Prostate gland (tissue), 2 donors: ENCODE data around the gene BCAM. TPM values are rescaled to one million over a fixed set of nuclear protein-coding genes. Genes with fewer than 3 reads are reported as not detected.

Source experiments
- DNase-seq: peaks from one replicate; pipeline ENCODE4 v3.0.0-alpha.2; 2019; ENCODE audit warnings: low spot score
- H3K27ac ChIP-seq, 2 donors: fragments of 200-600 bp; sonication (generic); 2 replicates each; pipeline ENCODE4 v1.5.1; 2017 to 2019
- H3K27me3 ChIP-seq: fragments of 200-600 bp; sonication (generic); replicated peaks from 2 replicates; pipeline ENCODE4 v1.5.1; 2019; ENCODE audit not compliant: insufficient read depth
- H3K36me3 ChIP-seq, 2 donors: fragments of 200-600 bp; sonication (generic); 1 replicate in 1 of 2; 2 replicates in 1 of 2; pipeline versions ENCODE4 v1.5.1 to v1.8.1; 2017 to 2019
- H3K4me1 ChIP-seq: fragments of 200-600 bp; sonication (generic); replicated peaks from 2 replicates; pipeline ENCODE4 v1.5.1; 2019
- H3K4me3 ChIP-seq, 2 donors: fragments of 200-600 bp; sonication (generic); 2 replicates each; pipeline ENCODE4 v1.5.1; 2017 to 2019
- H3K9me3 ChIP-seq: fragments of 200-600 bp; sonication (generic); 2 replicates; pipeline ENCODE4 v1.5.1; 2017
- CTCF ChIP-seq, 4 experiments: fragments of 200-600 bp in 2 of 4; fragments of 450-650 bp in 2 of 4; sonication (generic) in 2 of 4; IDR thresholded peaks; 1 replicate in 3 of 4; 2 replicates in 1 of 4; pipeline ENCODE4 v1.5.1; 2016 to 2019; ENCODE audit warnings: antibody characterized with exemption in 4 of 4, mild to moderate bottlenecking in 2 of 4, moderate library complexity in 2 of 4
- POLR2A ChIP-seq: fragments of 450-650 bp; IDR thresholded peaks from one replicate; pipeline ENCODE4 v1.6.1; 2016; ENCODE audit warnings: antibody characterized with exemption, mild to moderate bottlenecking
- POLR2AphosphoS5 ChIP-seq: sonication (generic); formaldehyde crosslinking; IDR thresholded peaks from one replicate; pipeline ENCODE4 v1.6.1; 2017; ENCODE audit warnings: antibody characterized with exemption
- WGBS: methylation state at CpG from one replicate; pipeline ENCODE4 v1.1.5; 2018; 5-methylcytosine and 5-hydroxymethylcytosine counted together
- intact Hi-C: fragments of 100-400 bp; cut with DNase I; formaldehyde crosslinking; loops from one replicate; pipeline ENCODE4 v1.14.2; 2022
- total RNA-seq, 2 donors: library from RNA; depleted of rRNA; stranded (reverse); fragments of >200 nt; gene quantifications; one replicate each; pipeline ENCODE4 v1.1.0, GENCODE V29; 2016

Gene BCAM
- total RNA-seq, 2 donors from 2014 or later = 258 to 501 TPM

- intact Hi-C loops = no loop called here
Observed at GRCh38 chr19:44863990-44864389, 55.1 kb downstream of the BCAM start.

GRCh38 chr19:44865196-44865767, 56.4 kb downstream of the BCAM start:
- 94% methylated on average over 27 of the region's 27 CpGs for WGBS
- no peaks in the 10 kb centered on the region for H3K36me3 ChIP-seq
- no peak for DNase-seq
- H3K27me3 ChIP-seq = no peaks in the 10 kb centered on the region
- no peak for TF ChIP-seq POLR2AphosphoS5
- no peak for TF ChIP-seq CTCF (IDR thresholded peaks at IDR 0.05)
- no peak for TF ChIP-seq POLR2A
- no peak overlapping the region for H3K4me3 ChIP-seq
- no peaks in the 10 kb centered on the region for H3K9me3 ChIP-seq
- intact Hi-C loops = no loop called here
- no peak overlapping the region for H3K27ac ChIP-seq
- H3K4me1 ChIP-seq = no peaks in the 10 kb centered on the region

More at GRCh38 chr19:44863990-44864389, 55.1 kb downstream of the BCAM start:
- Histone ChIP-seq H3K36me3 (no peaks in the 10 kb centered on the region), H3K4me1 (peaks cover 2% of the 10 kb centered on the region), H3K9me3 (no peaks in the 10 kb centered on the region), H3K4me3 (no peak overlapping the region), H3K27ac (no peak overlapping the region), H3K27me3 (no peaks in the 10 kb centered on the region)
- TF ChIP-seq CTCF (IDR thresholded peaks at IDR 0.05) (no peak), POLR2A (no peak), POLR2AphosphoS5 (no peak)
- 97% methylated on average over 2 of the region's 2 CpGs for whole genome bisulfite sequencing
- no peak for DNase-seq

- Histone ChIP-seq H3K36me3 (no peaks in the 10 kb centered on the region), H3K27me3 (no peaks in the 10 kb centered on the region), H3K9me3 (no peaks in the 10 kb centered on the region), H3K27ac (no peak overlapping the region), H3K4me1 (no peaks in the 10 kb centered on the region), H3K4me3 (no peak overlapping the region)
- DNase-seq = no peak
- 93% methylated on average over 4 of the region's 4 CpGs for WGBS
- no peak for TF ChIP-seq POLR2AphosphoS5
- TF ChIP-seq POLR2A = no peak
- no peak for TF ChIP-seq CTCF (IDR thresholded peaks at IDR 0.05)
- intact Hi-C loops = no loop called here
Observed at GRCh38 chr19:44866664-44867063, 57.8 kb downstream of the BCAM start.

- 93% methylated on average over 12 of the region's 12 CpGs for WGBS
- Histone ChIP-seq H3K27me3 (no peaks in the 10 kb centered on the region), H3K4me1 (no peaks in the 10 kb centered on the region), H3K36me3 (peaks cover 0 to 8% of the 10 kb centered on the region in 2 donors), H3K4me3 (no peak overlapping the region), H3K9me3 (no peaks in the 10 kb centered on the region), H3K27ac (no peak overlapping the region)
- DNase-seq = no peak
- intact Hi-C loops = no loop called here
- no peak for TF ChIP-seq POLR2A
- no peak for TF ChIP-seq CTCF (IDR thresholded peaks at IDR 0.05)
- no peak for TF ChIP-seq POLR2AphosphoS5
Observed at GRCh38 chr19:44867578-44867977, 58.7 kb downstream of the BCAM start.

GRCh38 chr19:44869733-44870470, 61.0 kb downstream of the BCAM start:
- no peaks in the 10 kb centered on the region for H3K27me3 ChIP-seq
- H3K36me3 ChIP-seq = peaks cover 16 to 26% of the 10 kb centered on the region in 2 donors
- intact Hi-C loops = no loop called here
- TF ChIP-seq POLR2AphosphoS5 (no peak), POLR2A (no peak), CTCF (IDR thresholded peaks at IDR 0.05) (no peak)
- DNase-seq = no peak
- 75% methylated on average over 13 of the region's 13 CpGs for WGBS
- no peaks in the 10 kb centered on the region for H3K4me1 ChIP-seq
- H3K4me3 ChIP-seq = no peak overlapping the region
- H3K27ac ChIP-seq = peak overlapping the region in 1 of 2 donors; percentile 11
- H3K9me3 ChIP-seq = no peaks in the 10 kb centered on the region
